Inferior parietal cortex (tissue), 1 donor: Measurements from ENCODE around the gene UNC50.
A peak's percentile ranks its signal among the peaks of the same experiment; 100 is the strongest.

Experiments
- DNase-seq: peaks from one replicate; pipeline ENCODE4 v3.0.0-alpha.2; 2016; ENCODE audit errors: extremely low spot score

The UNC50 gene, protein sequence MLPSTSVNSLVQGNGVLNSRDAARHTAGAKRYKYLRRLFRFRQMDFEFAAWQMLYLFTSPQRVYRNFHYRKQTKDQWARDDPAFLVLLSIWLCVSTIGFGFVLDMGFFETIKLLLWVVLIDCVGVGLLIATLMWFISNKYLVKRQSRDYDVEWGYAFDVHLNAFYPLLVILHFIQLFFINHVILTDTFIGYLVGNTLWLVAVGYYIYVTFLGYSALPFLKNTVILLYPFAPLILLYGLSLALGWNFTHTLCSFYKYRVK

DNA sequence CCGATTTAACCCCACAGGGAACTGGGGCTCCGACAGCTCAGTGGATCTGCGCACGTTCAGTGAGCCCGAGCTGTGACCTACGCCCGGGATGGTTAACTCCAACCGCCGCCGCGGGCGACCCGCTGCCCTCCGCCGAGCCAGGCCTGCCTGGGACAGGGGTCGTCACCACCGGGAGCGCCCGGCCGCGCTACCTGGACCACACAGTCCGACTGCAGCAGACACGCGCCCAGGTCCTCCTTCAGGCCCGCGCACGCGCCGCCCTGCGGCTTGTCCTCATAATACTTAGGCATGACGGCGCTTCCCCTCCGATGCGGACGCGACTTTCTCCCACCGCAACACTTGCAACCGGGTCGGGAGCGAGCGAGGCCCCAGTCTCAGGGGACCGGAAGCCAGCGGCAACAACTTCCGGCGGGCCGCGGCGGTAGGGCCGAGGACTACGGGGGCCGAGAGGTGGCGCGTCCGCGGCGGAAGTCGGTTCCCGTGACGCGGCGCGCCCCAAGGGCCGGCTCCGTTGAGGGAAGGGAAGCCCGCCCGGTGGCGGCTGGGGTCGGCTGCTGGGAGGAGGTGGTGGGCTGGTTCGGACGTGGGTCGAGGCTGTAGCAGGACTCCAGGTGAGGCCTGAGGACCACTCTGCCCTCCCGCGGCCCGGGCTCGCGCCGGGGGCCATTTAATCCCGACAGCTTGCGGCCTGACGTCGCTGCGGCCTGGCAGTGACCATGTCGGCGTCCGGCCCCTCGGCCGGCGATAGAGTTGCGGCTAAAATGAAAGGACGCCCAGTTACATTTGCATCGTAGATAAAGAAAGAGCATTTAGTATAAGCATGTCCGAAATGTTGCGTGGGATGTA is at the start of gene UNC50, which contains the start of gene COA5:
Gene UNC50 (plus strand): TSS at position 474 of the 846 bp plus-strand sequence. CDS start 1,171 bp downstream, outside the sequence.
Gene COA5 (minus strand): TSS at position 397 of the 846 bp plus-strand sequence. CDS start 107 bp downstream, at position 290.
- DNase-seq = peak; percentile 91

DNA sequence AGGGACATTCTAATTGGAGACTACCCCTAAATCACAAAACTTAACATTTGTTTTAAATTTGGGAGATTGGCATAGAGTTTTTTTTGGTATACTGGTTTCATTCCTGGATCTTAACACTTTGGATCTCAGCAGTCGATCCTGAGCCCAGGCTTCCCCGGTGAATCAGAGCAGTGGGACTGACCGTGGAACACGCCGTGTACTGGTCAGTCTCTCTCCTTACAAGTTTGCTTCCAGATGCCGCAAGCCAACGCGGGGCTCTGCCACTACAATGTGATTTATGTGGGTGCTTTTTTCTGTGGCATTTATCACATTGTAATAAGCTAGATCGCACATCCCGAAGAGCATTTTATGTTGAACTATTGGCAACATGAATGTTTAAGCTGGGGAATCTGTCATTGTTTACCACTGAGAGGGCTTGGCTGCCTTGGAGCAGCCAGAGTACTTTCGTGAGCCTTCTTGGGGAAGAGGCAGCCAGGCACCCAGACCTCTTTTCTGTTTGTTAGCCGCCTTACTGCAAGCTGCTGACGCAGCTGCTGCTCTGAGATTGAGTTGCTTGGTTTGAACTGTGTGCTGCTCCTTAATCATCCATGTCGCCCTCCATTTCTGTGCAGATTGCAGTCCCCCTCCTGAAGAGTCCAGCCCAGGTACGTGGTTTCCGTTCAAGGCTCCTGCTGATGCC is 49.4 kb upstream of the UNC50 start:
- no peak for DNase-seq

DNA sequence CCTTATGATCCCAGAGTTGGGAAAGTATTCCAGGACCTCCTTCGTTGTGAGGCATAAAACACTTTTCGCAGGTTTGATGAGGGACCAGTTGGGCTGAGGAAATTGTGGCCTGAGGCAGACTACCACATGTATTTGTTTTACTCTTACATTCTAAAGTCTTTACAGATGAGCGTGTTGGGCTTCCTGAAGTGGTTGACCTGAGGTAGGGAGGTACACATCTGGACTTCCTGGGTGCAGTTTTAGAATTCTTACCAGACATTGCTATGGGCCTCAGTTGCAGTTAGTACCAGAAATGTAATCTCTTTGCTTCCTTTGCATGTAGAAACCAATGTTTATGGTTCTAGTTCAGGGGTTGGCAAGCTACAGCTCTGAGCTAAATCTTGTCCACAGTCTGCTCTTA is 48.8 kb upstream of the UNC50 start:
- no peak for DNase-seq

DNA sequence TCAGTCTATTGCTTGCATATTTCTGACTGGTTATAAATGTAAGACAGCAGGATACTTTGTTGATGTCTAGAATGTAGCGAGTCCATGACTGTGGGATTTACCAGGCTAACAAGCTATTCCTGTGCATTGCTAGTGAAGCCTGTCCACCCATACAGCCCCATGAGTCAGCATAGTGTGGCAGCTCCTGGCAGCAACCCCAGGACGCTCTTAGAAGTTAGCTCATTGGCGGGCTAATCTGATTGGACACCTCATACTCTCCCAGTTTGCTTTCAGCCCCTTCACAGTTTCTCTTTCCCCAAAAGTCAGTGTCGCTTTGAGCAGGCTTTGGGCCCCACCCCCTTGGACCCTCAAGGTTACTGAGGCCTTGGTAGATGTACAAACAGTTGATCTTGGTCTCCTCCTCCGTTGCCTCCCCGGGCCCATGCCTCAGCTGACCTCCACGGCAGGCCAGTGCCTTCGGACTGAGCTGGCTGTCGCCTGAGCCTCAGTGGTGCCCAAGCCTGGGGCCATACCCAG is 48.1 kb upstream of the UNC50 start:
- peak; percentile 57 for DNase-seq

DNA sequence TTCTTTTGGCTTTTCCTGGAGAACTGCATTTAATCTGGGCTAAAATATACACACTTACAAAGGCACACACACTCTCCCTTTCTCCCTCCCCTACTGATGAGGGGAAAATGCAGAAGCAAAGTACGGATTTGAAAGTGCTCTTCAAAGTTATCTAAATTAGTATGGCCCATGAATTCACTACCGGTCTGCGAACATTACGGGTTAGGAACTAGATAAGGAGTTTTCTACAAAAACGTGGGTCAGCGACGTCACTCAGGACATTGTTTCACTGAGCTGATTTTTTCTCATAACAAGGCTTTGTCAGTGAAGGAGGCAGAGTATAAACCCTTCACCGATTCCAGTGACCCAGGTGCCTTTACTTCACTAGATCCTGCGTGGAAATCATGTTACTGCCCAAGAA is 47.4 kb upstream of the UNC50 start:
- DNase-seq = no peak

DNA sequence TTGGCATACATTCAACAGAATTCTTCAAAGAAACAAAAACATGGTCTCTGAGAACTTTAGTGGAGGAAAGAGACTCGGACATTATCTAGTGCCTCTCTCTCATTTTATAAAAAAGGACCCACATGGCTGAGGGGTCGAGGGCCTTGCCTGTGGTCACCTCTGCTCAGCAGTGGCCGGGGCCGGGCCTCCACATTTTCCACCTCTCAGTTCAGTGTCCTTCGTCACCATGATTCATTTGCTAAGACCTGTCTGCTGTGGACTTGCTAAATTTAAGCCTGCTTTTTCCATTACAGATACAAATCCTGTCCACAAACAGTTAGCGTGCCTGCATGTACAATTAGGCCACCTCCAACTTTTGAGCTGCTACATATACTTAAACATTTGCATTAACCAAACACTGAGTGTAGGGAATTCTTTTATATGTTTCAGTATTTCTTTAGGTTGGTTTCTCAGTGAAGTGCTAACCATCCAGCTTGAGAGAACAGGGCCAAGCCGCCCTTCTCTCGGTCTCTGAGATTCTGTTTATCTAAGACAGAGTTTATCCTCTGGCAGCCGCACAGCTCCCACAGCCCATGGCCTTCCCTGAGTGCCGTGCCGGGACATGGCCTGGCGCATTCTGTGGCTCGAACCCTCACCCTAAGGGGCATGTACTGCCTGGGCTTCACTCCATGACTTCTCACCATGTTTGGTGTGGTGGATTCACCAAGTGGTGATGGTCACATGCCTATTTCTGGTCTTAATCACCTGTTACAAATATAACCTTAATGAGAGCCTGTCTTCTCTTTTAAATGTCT is 46.3 kb upstream of the UNC50 start:
- no peak for DNase-seq

DNA sequence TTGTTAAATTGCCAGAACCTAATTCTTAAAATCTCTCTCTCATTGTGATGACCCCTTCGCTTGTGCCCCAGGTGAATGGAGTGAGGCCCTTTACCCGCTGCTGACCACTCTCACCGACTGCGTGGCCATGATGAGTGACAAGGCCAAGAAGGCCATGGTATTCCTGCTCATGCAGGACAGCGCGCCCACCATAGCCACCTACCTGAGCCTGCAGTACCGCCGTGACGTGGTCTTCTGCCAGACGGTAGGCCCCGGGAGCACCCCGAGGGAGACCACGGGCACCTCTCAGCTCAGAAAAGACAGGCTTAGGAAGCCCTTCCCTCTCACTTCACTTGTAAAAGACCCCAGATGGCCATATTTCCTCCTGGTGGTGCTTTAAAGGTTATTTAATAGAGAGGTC is 45.0 kb upstream of the UNC50 start:
- no peak for DNase-seq

DNA sequence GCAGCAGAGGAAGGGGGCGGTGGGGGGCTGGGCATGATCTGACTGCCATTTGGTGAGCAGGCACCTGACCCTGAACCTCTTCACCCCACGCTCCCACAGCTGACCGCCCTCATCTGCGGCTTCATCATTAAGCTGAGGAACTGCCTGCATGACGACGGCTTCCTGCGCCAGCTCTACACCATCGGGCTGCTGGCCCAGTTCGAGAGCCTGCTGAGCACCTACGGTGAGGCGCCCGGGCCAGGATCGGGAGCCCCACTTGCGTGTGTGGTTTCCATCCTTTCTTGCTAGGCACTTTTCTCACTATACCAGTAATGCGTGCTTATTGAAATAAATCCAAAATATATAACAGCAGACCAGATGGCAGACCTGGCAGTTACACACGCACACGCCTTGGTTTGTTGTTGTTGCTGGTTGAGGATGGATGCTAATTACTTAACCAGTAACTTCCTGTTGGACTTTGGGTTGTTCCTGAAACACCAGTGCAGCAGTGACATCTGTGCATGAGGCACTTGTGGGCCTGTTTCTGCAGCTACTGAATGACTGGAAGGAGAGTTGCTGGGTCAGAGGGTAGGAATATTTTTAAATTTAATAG is 43.8 kb upstream of the UNC50 start:
- DNase-seq = no peak

DNA sequence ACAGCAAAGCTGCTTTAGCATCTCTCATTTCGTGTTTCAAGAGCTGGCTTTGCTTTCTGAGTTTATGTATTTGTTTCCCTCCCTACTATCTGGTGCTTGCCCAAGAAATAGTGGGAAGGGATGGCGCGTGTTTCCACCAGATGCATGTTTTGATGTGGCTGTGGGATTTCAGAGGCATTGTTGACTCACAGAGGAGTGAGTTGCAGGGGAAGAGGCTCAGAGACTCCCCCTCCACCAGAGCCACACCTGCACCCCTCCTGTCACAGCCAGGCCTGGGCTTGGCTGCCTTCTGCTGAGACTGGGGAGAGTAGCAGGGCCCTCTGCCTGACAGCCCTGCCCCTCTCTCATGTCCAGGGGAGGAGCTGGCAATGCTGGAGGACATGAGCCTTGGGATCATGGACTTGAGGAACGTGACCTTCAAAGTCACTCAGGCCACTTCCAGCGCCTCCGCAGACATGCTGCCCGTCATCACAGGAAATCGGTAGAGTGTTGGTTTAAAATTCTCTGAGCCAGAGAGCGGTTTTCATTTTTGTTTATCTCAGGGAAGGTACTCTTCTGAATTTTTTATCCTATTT is 43.0 kb upstream of the UNC50 start:
- no peak for DNase-seq

DNA sequence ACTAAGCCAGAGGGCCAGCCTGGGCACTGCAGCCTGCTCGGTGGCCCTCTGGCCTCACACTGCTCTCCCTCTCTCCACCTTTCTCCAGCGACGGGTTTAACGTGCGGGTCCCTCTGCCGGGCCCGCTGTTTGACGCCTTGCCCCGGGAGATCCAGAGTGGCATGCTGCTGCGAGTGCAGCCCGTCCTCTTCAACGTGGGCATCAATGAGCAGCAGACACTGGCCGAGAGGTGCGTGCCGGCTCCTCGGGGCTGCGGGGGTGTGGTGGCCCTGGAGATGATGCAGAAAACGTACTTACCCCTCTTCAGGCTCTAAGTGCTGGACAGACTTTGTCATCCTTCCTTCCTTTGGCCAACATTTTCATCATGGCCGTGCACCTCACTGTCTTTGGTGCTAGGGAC is 42.4 kb upstream of the UNC50 start:
- DNase-seq = no peak

DNA sequence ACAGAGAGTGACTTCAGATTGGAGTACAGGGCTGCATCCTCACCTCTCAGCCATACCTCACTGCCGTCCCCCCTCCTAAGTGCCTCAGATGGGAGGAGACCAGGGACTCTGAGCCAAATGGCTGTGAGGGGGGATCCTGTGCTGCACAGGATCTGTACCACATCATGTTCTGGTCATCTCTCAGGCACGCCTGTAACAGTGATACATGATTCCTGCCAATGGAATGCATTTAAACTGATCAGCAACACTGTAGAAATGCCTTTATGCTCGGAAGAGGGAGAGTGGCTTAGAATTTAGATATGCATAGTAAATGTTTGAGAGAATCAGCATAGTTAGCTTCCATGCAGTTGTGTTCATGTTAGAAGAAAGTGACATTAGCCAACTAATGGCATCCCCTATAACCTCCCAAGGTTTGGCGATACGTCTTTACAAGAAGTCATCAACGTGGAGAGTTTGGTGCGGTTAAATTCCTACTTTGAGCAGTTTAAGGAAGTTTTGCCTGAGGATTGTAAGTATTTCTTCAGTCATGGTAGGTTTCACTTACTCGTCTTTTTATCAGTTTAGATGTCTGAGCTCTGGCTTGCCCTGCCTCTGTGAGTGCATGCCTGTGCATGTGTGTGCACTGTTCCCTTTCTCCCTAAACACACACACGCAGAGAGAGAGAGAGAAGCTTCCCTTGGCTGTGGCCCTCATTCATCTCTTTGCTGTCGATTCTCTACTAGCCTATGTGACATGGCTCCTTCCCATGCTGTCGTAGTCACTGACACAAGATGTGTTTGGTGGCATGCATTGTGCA is 40.0 kb upstream of the UNC50 start:
- DNase-seq = no peak

DNA sequence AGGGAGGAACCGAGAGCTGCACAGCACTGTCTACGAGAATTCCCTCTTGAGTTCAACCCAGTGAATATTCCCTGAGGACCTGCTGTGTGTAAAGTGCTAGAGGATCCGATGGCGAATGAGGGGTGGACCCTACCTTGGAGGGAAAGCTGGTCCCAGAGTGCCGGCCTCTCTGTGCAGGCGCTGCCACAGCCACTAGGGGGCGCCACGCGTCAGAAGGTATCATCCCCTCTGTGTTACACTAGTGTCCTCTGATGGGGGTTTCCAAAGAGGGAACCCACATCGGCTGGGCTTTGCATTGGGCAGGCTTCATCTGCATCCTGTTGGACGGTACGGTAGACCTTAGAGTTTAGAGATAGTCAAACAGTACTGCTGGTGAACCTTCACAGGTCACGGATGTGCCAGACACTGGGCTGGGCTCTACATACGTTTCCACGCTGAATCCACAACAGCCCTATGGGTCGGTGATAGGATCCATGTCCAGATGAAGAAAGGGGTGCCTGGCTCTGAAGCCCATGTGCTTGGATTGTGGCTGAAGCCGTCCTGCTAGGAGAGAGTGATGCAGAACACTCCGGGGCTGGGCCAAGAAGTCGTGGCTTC is 39.1 kb upstream of the UNC50 start:
- no peak for DNase-seq

DNA sequence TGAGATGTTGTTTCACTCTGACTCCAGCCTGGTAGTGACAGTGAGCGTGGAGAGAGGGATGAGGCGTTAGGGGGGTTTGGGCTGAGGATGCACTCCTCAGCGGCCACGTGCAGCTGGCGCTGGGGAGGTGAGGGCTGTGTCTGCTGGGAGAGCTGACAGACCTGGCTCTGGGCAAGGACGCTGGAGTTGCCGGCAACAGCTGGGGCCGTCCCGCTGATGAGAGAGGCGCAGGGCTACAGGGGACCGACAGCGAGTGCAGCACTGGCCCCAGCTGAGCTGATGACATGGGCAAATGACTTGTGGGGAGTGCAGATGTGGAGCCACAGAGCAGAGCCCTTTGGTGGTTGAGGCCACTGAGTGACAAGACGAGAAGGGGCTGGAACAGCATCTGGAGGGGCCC is 38.5 kb upstream of the UNC50 start:
- no peak for DNase-seq

DNA sequence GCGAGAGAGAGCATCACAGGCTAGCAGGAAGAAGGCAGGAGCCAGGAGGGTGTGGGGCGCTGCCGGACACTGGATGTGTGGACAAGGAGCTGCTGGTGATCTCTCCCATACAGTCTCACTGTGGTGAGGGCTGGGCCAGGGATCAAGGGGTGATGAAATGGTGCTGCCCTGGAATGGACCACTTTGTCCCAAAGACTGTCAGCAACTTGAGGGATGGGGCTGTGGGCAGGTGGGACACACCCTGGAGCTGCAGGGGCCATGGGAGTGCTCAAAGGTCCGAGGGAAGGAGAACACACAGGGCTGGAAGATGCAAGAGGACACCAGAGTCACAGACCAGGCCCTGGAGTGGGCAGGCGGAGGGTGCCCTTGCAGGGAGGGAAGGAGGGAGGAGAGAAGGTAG is 38.0 kb upstream of the UNC50 start:
- no peak for DNase-seq

DNA sequence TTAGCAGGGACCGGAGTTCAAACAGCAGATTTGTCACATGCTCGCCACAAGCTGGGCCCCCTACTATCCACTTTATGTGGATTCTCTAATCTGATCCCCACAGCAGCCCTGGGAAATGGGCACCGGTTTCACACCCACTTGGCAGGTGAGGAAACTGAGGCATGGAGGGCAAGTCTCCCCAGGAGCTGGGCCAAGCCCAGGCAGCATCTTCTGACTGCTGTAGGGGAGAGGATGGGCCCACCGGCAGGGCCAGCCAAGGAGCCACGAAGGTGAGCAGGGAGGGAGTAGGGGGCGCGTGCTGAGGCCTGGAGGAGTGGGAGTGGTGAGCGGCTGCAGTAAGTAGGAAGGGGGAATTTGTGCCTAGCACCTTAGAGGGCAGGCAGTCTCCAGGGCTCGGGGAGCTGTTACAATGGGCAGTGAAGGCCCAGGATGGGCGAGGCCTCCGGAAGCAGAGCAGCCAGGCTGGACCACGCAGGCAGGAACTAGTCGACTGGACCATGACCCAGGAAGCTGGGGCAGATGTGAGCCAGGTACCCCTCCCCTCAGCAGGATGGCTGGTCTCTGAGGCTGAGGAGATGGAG is 37.2 kb upstream of the UNC50 start:
- no peak for DNase-seq

DNA sequence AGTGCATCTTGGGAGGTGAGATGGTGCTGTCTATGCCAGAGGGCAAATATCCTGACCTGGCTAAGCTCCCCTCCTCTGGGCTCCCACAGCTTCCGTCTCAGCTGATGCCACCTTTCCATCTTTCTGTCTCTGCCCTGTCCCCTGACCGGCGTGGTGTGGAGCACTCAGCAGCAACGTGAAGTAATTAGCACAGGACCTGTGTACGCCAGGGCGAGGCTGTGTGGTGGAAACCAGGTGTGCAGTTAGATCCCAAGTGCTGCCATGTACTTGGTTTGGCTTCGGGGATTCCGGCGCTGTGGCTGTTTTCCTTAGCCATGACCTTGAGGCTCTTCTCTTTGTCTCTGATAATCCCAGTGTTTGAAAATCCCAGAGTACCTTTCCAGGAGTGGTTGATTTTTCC is 36.6 kb upstream of the UNC50 start:
- no peak for DNase-seq

DNA sequence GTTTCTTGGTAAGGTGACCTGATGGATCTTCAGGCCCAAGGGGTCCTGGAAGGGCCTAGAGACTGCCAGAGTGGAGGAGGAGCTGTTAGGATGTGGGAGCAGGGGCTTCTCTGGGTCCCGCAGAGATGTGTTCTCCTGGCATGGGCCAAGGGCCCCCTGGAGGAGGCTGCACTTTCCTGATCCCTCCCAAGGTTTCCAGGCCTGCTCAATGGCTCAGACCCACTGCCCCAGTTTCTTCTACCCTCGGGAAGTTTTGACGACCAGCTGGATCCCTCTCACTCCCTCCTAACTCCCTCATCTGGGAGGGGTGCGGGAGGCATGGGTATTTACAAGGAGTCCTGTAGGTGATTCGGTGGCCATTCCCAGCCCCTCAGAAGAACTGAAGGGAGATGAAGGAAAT is 36.2 kb upstream of the UNC50 start:
- no peak for DNase-seq

DNA sequence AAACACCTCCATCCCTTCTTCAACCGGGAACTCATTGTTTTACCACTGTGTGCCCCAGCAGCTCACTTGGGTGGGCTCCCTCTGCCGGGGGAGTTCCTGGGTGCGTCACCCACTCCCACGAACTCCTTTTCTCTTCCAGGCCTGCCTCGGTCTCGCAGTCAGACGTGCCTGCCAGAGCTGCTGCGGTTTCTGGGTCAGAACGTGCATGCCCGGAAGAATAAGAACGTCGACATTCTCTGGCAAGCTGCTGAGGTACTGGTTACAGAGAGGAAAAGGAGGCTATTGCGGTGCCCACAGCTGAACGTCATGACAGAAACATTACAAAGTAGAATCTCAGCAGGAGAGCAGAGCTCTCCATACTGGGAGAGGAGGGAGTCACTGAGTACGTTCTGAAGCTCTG is 35.7 kb upstream of the UNC50 start:
- no peak for DNase-seq

DNA sequence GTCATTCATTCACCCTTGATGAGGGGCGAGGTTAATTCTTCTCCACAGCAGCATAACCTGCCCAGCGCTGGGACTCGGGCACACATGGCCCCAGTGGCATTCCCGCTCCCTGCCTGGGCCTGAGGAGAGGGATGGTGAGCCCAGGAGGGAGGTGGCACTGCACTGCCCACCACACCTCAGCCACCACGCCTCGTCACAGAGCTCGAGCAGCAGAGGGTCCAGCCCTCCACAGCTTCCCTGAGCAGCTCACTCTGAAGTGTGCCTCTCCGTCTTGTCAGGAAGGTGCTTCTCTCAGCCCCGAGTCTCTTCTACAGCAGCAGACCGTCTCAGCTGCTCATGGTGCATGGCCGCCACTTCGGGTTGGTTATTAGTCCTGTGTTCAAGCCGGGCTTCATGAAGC is 35.0 kb upstream of the UNC50 start:
- DNase-seq = no peak
